Liver (tissue), 9 donors: ENCODE measurements around the gene TRDN. TPM values are rescaled to one million over a fixed set of nuclear protein-coding genes. Genes with fewer than 3 reads are reported as not detected.
"Not testable (repeated sequence)": the region's sequence is repeated elsewhere in the genome, so short reads cannot be mapped to it uniquely, and the experiment has no call there.

ENCODE experiments used
- DNase-seq: peaks from one replicate; pipeline ENCODE4 v3.0.0-alpha.2; 2017; ENCODE audit warnings: low spot score
- H3K27ac ChIP-seq, 2 donors: one replicate each; pipeline ENCODE4 v1.7.0; 2013; ENCODE audit warnings: inconsistent platforms in 2 of 2, low read length in 2 of 2, control low read depth in 1 of 2, low read depth in 1 of 2, mild to moderate bottlenecking in 1 of 2
- H3K27me3 ChIP-seq, 4 donors: one replicate each; pipeline versions ENCODE4 v1.6.1 to v1.7.0; 2013; ENCODE audit warnings: low read length in 3 of 4, inconsistent platforms in 1 of 4, mild to moderate bottlenecking in 1 of 4, moderate library complexity in 1 of 4; ENCODE audit not compliant: control insufficient read depth in 4 of 4, insufficient read depth in 4 of 4
- H3K36me3 ChIP-seq, 4 donors: one replicate each; pipeline versions ENCODE4 v1.6.1 to v1.7.0; 2013; ENCODE audit warnings: low read length in 3 of 4, mild to moderate bottlenecking in 3 of 4, low read depth in 1 of 4, moderate library complexity in 1 of 4; ENCODE audit not compliant: control insufficient read depth in 4 of 4, insufficient read depth in 3 of 4
- H3K4me1 ChIP-seq, 4 donors: one replicate each; pipeline versions ENCODE4 v1.6.1 to v1.7.0; 2013; ENCODE audit warnings: low read length in 3 of 4, mild to moderate bottlenecking in 3 of 4, moderate library complexity in 1 of 4; ENCODE audit not compliant: control insufficient read depth in 4 of 4, insufficient read depth in 4 of 4
- H3K4me3 ChIP-seq, 3 donors: one replicate each; pipeline versions ENCODE4 v1.6.1 to v1.7.0; 2013; ENCODE audit warnings: low read length in 3 of 3, control low read depth in 1 of 3, low read depth in 1 of 3, mild to moderate bottlenecking in 1 of 3
- H3K9ac ChIP-seq, 2 donors: one replicate each; pipeline ENCODE4 v1.7.0; 2013; ENCODE audit warnings: low read length in 2 of 2, mild to moderate bottlenecking in 2 of 2, moderate library complexity in 2 of 2, control low read depth in 1 of 2, low read depth in 1 of 2
- H3K9me3 ChIP-seq, 4 donors: one replicate each; pipeline versions ENCODE4 v1.6.1 to v1.7.0; 2013; ENCODE audit warnings: low read length in 3 of 4; ENCODE audit not compliant: control insufficient read depth in 4 of 4
- ATF3 ChIP-seq: IDR thresholded peaks from 2 replicates; pipeline ENCODE4 v1.6.1; 2016; ENCODE audit warnings: antibody characterized with exemption
- CTCF ChIP-seq: fragments of 150-350 bp; IDR thresholded peaks from 2 replicates; pipeline ENCODE4 v1.5.1; 2017; ENCODE audit warnings: improper control_type of control experiment, low read depth, low read length; ENCODE audit not compliant: missing input control
- EGR1 ChIP-seq, 2 donors: IDR thresholded peaks; 2 replicates each; pipeline ENCODE4 v1.6.1; 2016 to 2018; ENCODE audit warnings: antibody characterized with exemption in 2 of 2, low read depth in 2 of 2
- FOXA1 ChIP-seq: IDR thresholded peaks from 2 replicates; pipeline ENCODE4 v1.6.1; 2016; ENCODE audit warnings: antibody characterized with exemption
- FOXA2 ChIP-seq: IDR thresholded peaks from 2 replicates; pipeline ENCODE4 v1.6.1; 2016; ENCODE audit warnings: antibody characterized with exemption
- GABPA ChIP-seq, 2 donors: IDR thresholded peaks in 1 of 2; conservative IDR thresholded peaks in 1 of 2; 2 replicates each; pipeline ENCODE4 v1.6.1; 2016; ENCODE audit warnings: antibody characterized with exemption in 2 of 2, mild to moderate bottlenecking in 1 of 2, moderate library complexity in 1 of 2
- HNF4A ChIP-seq, 2 donors: conservative IDR thresholded peaks; 2 replicates each; pipeline ENCODE4 v1.6.1; 2016; ENCODE audit warnings: antibody characterized with exemption in 2 of 2, mild to moderate bottlenecking in 2 of 2
- HNF4G ChIP-seq: IDR thresholded peaks from 2 replicates; pipeline ENCODE4 v1.6.1; 2016; ENCODE audit warnings: antibody characterized with exemption
- JUND ChIP-seq, 2 donors: IDR thresholded peaks; 2 replicates each; pipeline ENCODE4 v1.6.1; 2016; ENCODE audit warnings: antibody characterized with exemption in 2 of 2
- MAX ChIP-seq: IDR thresholded peaks from 2 replicates; pipeline ENCODE4 v1.6.1; 2016; ENCODE audit warnings: antibody characterized with exemption
- NR2F2 ChIP-seq: IDR thresholded peaks from 2 replicates; pipeline ENCODE4 v1.6.1; 2016; ENCODE audit warnings: antibody characterized with exemption
- RAD21 ChIP-seq, 2 donors: IDR thresholded peaks; 2 replicates each; pipeline ENCODE4 v1.6.1; 2016; ENCODE audit warnings: antibody characterized with exemption in 2 of 2, mild to moderate bottlenecking in 2 of 2
- REST ChIP-seq: IDR thresholded peaks from 2 replicates; pipeline ENCODE4 v1.6.1; 2016; ENCODE audit warnings: antibody characterized with exemption, mild to moderate bottlenecking
- RXRA ChIP-seq, 2 donors: IDR thresholded peaks; 2 replicates each; pipeline ENCODE4 v1.6.1; 2017 to 2018; ENCODE audit warnings: antibody characterized with exemption in 2 of 2, mild to moderate bottlenecking in 1 of 2
- SP1 ChIP-seq: IDR thresholded peaks from 2 replicates; pipeline ENCODE4 v1.6.1; 2018; ENCODE audit warnings: antibody characterized with exemption, mild to moderate bottlenecking
- TAF1 ChIP-seq: conservative IDR thresholded peaks from 2 replicates; pipeline ENCODE4 v1.6.1; 2016; ENCODE audit warnings: antibody characterized with exemption, mild to moderate bottlenecking
- YY1 ChIP-seq: IDR thresholded peaks from 2 replicates; pipeline ENCODE4 v1.6.1; 2016; ENCODE audit warnings: antibody characterized with exemption, mild to moderate bottlenecking
- ZBTB33 ChIP-seq: IDR thresholded peaks from 2 replicates; pipeline ENCODE4 v1.6.1; 2016; ENCODE audit warnings: antibody characterized with exemption
- WGBS: extraction: QIAGEN DNeasy Blood & Tissue Kit; methylation state at CpG from one replicate; pipeline ENCODE4 v1.1.7; 2013; 5-methylcytosine and 5-hydroxymethylcytosine counted together
- polyA plus RNA-seq, 2 donors: library from polyadenylated mRNA; stranded (reverse) in 1 of 2; unstranded in 1 of 2; fragments of 200-250 nt in 1 of 2; fragments of >200 nt in 1 of 2; fragmentation: Nextera tagmentation in 1 of 2; extraction: Ambion mirVana in 1 of 2; gene quantifications; one replicate each; pipeline versions ENCODE4 v1.2.1 to v1.2.3, GENCODE V29; 2013 to 2015
- total RNA-seq, 2 donors: library from RNA; depleted of rRNA; stranded (reverse); fragments of >200 nt; gene quantifications; one replicate each; pipeline ENCODE4 v1.2.3, GENCODE V29; 2014
- donor health status: healthy.
- donor health status: healthy.
- donor health status: healthy.
- donor health status: healthy.
- donor health status: healthy.

TRDN gene
- total and polyA plus RNA-seq, 4 donors = 0.08 to 0.79 TPM; not detected in 2

GRCh38 chr6:123240626-123241025 is 396.1 kb downstream of the TRDN start:
- WGBS = 24% methylated on average over 1 of the region's 1 CpG
- H3K27me3 ChIP-seq = no peaks in the 10 kb centered on the region
- no peak for TF ChIP-seq GABPA (IDR thresholded peaks at IDR 0.05 in 1 of 2, conservative IDR thresholded peaks at IDR 0.05 in 1 of 2)
- no peak for TF ChIP-seq REST
- TF ChIP-seq FOXA1 = no peak
- no peak for TF ChIP-seq HNF4G
- TF ChIP-seq YY1 = no peak

GRCh38 chr6:123233336-123233735 is 403.4 kb downstream of the TRDN start:
- no peak for DNase-seq
- Histone ChIP-seq H3K9me3 (no peaks in the 10 kb centered on the region), H3K4me3 (no peak overlapping the region), H3K9ac (no peak overlapping the region), H3K27me3 (no peaks in the 10 kb centered on the region), H3K27ac (no peak overlapping the region), H3K36me3 (no peaks in the 10 kb centered on the region), H3K4me1 (no peaks in the 10 kb centered on the region)
- TF ChIP-seq HNF4G (no peak), GABPA (IDR thresholded peaks at IDR 0.05 in 1 of 2, conservative IDR thresholded peaks at IDR 0.05 in 1 of 2) (no peak), FOXA1 (no peak), ZBTB33 (no peak), JUND (IDR thresholded peaks at IDR 0.05) (no peak), EGR1 (IDR thresholded peaks at IDR 0.05; ENCODE audit: low read depth in 2 of 2) (no peak), FOXA2 (no peak), ATF3 (no peak), NR2F2 (no peak), REST (no peak), RXRA (IDR thresholded peaks at IDR 0.05) (no peak), CTCF (no peak), MAX (no peak), YY1 (no peak), TAF1 (no peak), SP1 (no peak), RAD21 (IDR thresholded peaks at IDR 0.05) (no peak), HNF4A (conservative IDR thresholded peaks at IDR 0.05) (no peak)
- 65% methylated on average over 4 of the region's 4 CpGs for WGBS

More at GRCh38 chr6:123240626-123241025, 396.1 kb downstream of the TRDN start:
- no peak overlapping the region for H3K27ac ChIP-seq
- H3K36me3 ChIP-seq = no peaks in the 10 kb centered on the region
- no peaks in the 10 kb centered on the region for H3K4me1 ChIP-seq
- no peak for DNase-seq
- H3K9ac ChIP-seq = no peak overlapping the region
- no peaks in the 10 kb centered on the region for H3K9me3 ChIP-seq
- no peak overlapping the region for H3K4me3 ChIP-seq

GRCh38 chr6:123227789-123228188 is 409.0 kb downstream of the TRDN start:
- not testable (repeated sequence) for H3K9me3 ChIP-seq, H3K9ac ChIP-seq, DNase-seq, H3K27ac ChIP-seq, H3K36me3 ChIP-seq, H3K4me1 ChIP-seq, H3K4me3 ChIP-seq, H3K27me3 ChIP-seq
- 42% methylated on average over 2 of the region's 2 CpGs for WGBS
